Central memory CD4-positive, alpha-beta T cell (primary cell): ENCODE data around the gene KRT7.
"Not testable (repeated sequence)": the region's sequence is repeated elsewhere in the genome, so short reads cannot be mapped to it uniquely, and the experiment has no call there.

Experiments
- DNase-seq: peaks from one replicate; pipeline ENCODE4 v3.0.0; 2022

The KRT7 gene

GRCh38 chr12:52245962-52246569 lies 13.0 kb downstream of the KRT7 start:
- no peak for DNase-seq

GRCh38 chr12:52246720-52247621 lies 13.9 kb downstream of the KRT7 start:
- DNase-seq = no peak

- DNase-seq = no peak
Measured at GRCh38 chr12:52247622-52248540, 14.8 kb downstream of the KRT7 start.

- DNase-seq = no peak
Measured at GRCh38 chr12:52248541-52249461, 15.8 kb downstream of the KRT7 start.

GRCh38 chr12:52249511-52250047 lies 16.5 kb downstream of the KRT7 start:
- DNase-seq = no peak

- no peak for DNase-seq
Measured at GRCh38 chr12:52250048-52250990, 17.3 kb downstream of the KRT7 start.

- DNase-seq = no peak
Measured at GRCh38 chr12:52251367-52252051, 18.5 kb downstream of the KRT7 start.

GRCh38 chr12:52252175-52252615 lies 19.2 kb downstream of the KRT7 start:
- DNase-seq = not testable (repeated sequence)

GRCh38 chr12:52252728-52253343 lies 19.8 kb downstream of the KRT7 start:
- DNase-seq = no peak

- DNase-seq = no peak
Measured at GRCh38 chr12:52253391-52254179, 20.5 kb downstream of the KRT7 start.

GRCh38 chr12:52254180-52254964 lies 21.3 kb downstream of the KRT7 start:
- no peak for DNase-seq

- no peak for DNase-seq
Measured at GRCh38 chr12:52254965-52255751, 22.1 kb downstream of the KRT7 start.

- DNase-seq = no peak
Measured at GRCh38 chr12:52255926-52256583, 23.0 kb downstream of the KRT7 start.

GRCh38 chr12:52256584-52256935 lies 23.5 kb downstream of the KRT7 start:
- DNase-seq = no peak

- no peak for DNase-seq
Measured at GRCh38 chr12:52257074-52257551, 24.1 kb downstream of the KRT7 start.

GRCh38 chr12:52257922-52258321 lies 24.9 kb downstream of the KRT7 start:
- not testable (repeated sequence) for DNase-seq
